ENCODE results near the gene B3GNT9. TPM values are rescaled to one million over a fixed set of nuclear protein-coding genes. Genes with fewer than 3 reads are reported as not detected.

B3GNT9 gene
- polyA plus RNA-seq, 1 experiment: 18.6 TPM

DNA sequence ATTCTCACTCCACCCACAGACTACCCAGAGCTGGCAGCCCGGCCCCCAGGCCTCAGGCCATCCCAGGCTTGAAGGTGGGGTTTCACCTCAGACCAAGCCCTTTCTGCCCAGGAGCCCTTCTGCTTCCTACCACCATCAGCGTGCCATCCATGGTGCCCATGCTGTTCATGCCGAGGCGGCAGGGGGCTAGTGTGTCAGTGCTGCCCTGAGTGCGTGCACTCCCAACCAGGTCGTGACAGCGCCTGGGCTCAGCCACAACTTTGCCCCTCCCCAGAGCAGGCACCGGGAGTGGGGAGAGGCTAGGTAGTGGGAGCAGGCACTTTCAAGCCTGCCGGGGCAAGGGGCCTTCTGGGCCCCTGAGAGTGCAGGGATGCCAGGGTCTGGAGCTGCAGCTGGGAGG, 8.5 kb downstream of the B3GNT9 start:
- POLR2A ChIA-PET: interaction anchor here (2.7 kb wide), 1 partner anchor 9 kb away, joined by 13 read pairs; the partner anchor contains the start of gene B3GNT9
- TF ChIP-seq, protein P1, sequence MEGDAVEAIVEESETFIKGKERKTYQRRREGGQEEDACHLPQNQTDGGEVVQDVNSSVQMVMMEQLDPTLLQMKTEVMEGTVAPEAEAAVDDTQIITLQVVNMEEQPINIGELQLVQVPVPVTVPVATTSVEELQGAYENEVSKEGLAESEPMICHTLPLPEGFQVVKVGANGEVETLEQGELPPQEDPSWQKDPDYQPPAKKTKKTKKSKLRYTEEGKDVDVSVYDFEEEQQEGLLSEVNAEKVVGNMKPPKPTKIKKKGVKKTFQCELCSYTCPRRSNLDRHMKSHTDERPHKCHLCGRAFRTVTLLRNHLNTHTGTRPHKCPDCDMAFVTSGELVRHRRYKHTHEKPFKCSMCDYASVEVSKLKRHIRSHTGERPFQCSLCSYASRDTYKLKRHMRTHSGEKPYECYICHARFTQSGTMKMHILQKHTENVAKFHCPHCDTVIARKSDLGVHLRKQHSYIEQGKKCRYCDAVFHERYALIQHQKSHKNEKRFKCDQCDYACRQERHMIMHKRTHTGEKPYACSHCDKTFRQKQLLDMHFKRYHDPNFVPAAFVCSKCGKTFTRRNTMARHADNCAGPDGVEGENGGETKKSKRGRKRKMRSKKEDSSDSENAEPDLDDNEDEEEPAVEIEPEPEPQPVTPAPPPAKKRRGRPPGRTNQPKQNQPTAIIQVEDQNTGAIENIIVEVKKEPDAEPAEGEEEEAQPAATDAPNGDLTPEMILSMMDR (IDR thresholded peaks at IDR 0.05; ENCODE audit: low read depth, low read length): no peak
- no peaks in the 10 kb centered on the region for H3K27me3 ChIP-seq (ENCODE audit: control insufficient read depth, insufficient read depth, low read length)
- H3K27ac ChIP-seq (ENCODE audit: low read depth, low read length): no peak overlapping the region
- H3K9me3 ChIP-seq (ENCODE audit: control insufficient read depth, insufficient read depth, low read length): no peaks in the 10 kb centered on the region; the same call in 1 of the 2 replicates
- DNase-seq (ENCODE audit: low read depth, low spot score): no peak
- CTCF ChIA-PET: interaction anchor here (1.5 to 2.6 kb wide), 2 partner anchors 10 to 13 kb away, joined by 3 to 15 read pairs; no protein-coding TSS in a partner anchor
- H3K4me3 ChIP-seq (ENCODE audit: low read depth, low read length): no peak overlapping the region

- ChIA-PET POLR2A (interaction anchor here (1.0 to 2.7 kb wide), 2 partner anchors 10 to 195 kb away, joined by 3 to 13 read pairs; partner anchors contain the start of gene B3GNT9), CTCF (interaction anchor here (0.8 to 2.6 kb wide), 3 partner anchors 9 to 41 kb away, joined by 3 to 15 read pairs (median 4); no protein-coding TSS in a partner anchor)
- DNase-seq (ENCODE audit: low read depth, low spot score): no peak
- TF ChIP-seq, protein P1 (IDR thresholded peaks at IDR 0.05; ENCODE audit: low read depth, low read length): no peak
- H3K27me3 ChIP-seq (ENCODE audit: control insufficient read depth, insufficient read depth, low read length): no peaks in the 10 kb centered on the region
- no peaks in the 10 kb centered on the region; the same call in 1 of the 2 replicates for H3K9me3 ChIP-seq (ENCODE audit: control insufficient read depth, insufficient read depth, low read length)
- no peak overlapping the region for H3K27ac ChIP-seq (ENCODE audit: low read depth, low read length)
- H3K4me3 ChIP-seq (ENCODE audit: low read depth, low read length): no peak overlapping the region
Measured at GRCh38 chr16:67141391-67141790, 9.4 kb downstream of the B3GNT9 start.

DNA sequence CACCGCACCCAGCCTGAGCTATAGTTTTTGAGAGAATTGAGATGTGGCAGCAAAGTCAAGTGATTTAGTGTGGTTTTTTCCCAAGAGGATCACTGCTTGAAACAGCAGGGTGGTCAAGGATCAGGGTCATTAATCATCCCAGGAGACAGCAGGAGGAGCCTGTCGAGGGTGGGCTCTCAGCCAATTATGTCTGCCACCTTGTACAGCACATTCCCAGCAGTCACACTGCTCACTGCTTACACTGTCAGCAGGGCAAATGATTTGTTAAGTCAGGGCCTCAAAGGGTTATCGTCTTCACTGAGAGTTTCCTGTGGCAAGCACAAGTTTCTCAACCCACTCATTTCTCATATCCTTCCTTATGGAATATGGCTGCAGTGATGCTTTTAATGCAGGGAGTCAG, 13.2 kb downstream of the B3GNT9 start:
- CTCF ChIA-PET: interaction anchor here (0.6 to 2.2 kb wide), 3 partner anchors 18 to 319 kb away, joined by 3 to 10 read pairs (median 4); no protein-coding TSS in a partner anchor
- Histone ChIP-seq H3K27ac (ENCODE audit: low read depth, low read length) (no peak overlapping the region), H3K9me3 (ENCODE audit: control insufficient read depth, insufficient read depth, low read length) (no peaks in the 10 kb centered on the region; the same call in 1 of the 2 replicates), H3K4me3 (ENCODE audit: low read depth, low read length) (no peak overlapping the region), H3K27me3 (ENCODE audit: control insufficient read depth, insufficient read depth, low read length) (no peaks in the 10 kb centered on the region)
- POLR2A ChIA-PET: no interaction called here
- TF ChIP-seq, protein P1 (IDR thresholded peaks at IDR 0.05; ENCODE audit: low read depth, low read length): no peak
- DNase-seq (ENCODE audit: low read depth, low spot score): no peak

DNA sequence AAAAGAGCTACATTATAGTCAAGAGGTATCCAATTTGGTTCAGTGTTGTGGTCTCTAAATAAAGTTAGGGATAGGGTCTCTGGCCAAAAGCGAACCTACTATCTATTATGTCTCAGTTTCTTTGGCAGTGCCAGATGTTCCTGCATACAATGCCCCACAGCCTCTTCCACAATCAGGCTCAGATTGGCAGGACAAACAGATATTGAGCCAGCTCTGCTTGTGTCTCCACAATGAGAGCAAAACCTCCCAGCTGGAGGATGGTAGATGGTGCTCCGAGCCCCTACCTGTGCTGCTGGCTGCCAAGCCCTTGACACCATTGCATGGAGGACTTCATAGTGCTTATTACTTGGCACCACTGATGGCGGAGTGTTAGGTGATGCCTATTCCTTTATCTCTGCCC, 21.4 kb downstream of the B3GNT9 start:
- H3K27ac ChIP-seq (ENCODE audit: low read depth, low read length): no peak overlapping the region
- H3K4me3 ChIP-seq (ENCODE audit: low read depth, low read length): no peak overlapping the region
- TF ChIP-seq, protein P1 (IDR thresholded peaks at IDR 0.05; ENCODE audit: low read depth, low read length): no peak
- POLR2A ChIA-PET: no interaction called here
- no peak for DNase-seq (ENCODE audit: low read depth, low spot score)
- H3K9me3 ChIP-seq (ENCODE audit: control insufficient read depth, insufficient read depth, low read length): no peaks in the 10 kb centered on the region
- no peaks in the 10 kb centered on the region for H3K27me3 ChIP-seq (ENCODE audit: control insufficient read depth, insufficient read depth, low read length)
- CTCF ChIA-PET: interaction anchor here (1.1 to 2.1 kb wide), 2 partner anchors 26 to 56 kb away, joined by 3 to 6 read pairs; no protein-coding TSS in a partner anchor

GRCh38 chr16:67128887-67129286, 21.9 kb downstream of the B3GNT9 start:
- CTCF ChIA-PET: interaction anchor here (1.3 to 2.1 kb wide), 2 partner anchors 26 kb away, joined by 4 to 6 read pairs; no protein-coding TSS in a partner anchor

More at GRCh38 chr16:67128887-67129286, 21.9 kb downstream of the B3GNT9 start:
- POLR2A ChIA-PET: no interaction called here
- TF ChIP-seq, protein P1 (IDR thresholded peaks at IDR 0.05; ENCODE audit: low read depth, low read length): no peak
- H3K27ac ChIP-seq (ENCODE audit: low read depth, low read length): no peak overlapping the region
- H3K27me3 ChIP-seq (ENCODE audit: control insufficient read depth, insufficient read depth, low read length): no peaks in the 10 kb centered on the region
- no peaks in the 10 kb centered on the region for H3K9me3 ChIP-seq (ENCODE audit: control insufficient read depth, insufficient read depth, low read length)
- no peak overlapping the region for H3K4me3 ChIP-seq (ENCODE audit: low read depth, low read length)
- DNase-seq (ENCODE audit: low read depth, low spot score): no peak
